ENCODE data around the gene NUSAP1.
"Not testable (repeated sequence)": the region's sequence is repeated elsewhere in the genome, so short reads cannot be mapped to it uniquely, and the experiment has no call there.

NUSAP1 gene

GRCh38 chr15:41332194-41333025, at the start of gene NUSAP1, which contains the start of gene OIP5:
Gene NUSAP1, plus strand, starts transcription at chr15:41332881. Its CDS starts 77 bp downstream, at chr15:41332958.
Gene OIP5, minus strand, starts transcription at chr15:41332591. Its CDS starts 30 bp downstream, at chr15:41332561.
- peak; percentile 99 for DNase-seq (ENCODE audit: low spot score in 2 of 2)
- Histone ChIP-seq H3K36me3 (replicated peaks) (peaks cover 22% of the 10 kb centered on the region), H3K4me3 (peak within 1 kb of the TSS; percentile 90), H3K4me1 (peaks cover 11% of the 10 kb centered on the region), H3K9me3 (no peaks in the 10 kb centered on the region), H3K27me3 (ENCODE audit: low read depth) (no peaks in the 10 kb centered on the region)
- in situ Hi-C loops (cut with MboI; ENCODE audit: low sequenced_read_pairs), result no loop called here

GRCh38 chr15:41282980-41283652, 49.6 kb upstream of the NUSAP1 start:
- peaks cover 15% of the 10 kb centered on the region for H3K4me1 ChIP-seq
- H3K9me3 ChIP-seq; in situ Hi-C loops (cut with MboI; ENCODE audit: low sequenced_read_pairs); H3K27me3 ChIP-seq (ENCODE audit: low read depth): not testable (repeated sequence)
- H3K36me3 ChIP-seq (replicated peaks), result peaks cover 41% of the 10 kb centered on the region
- DNase-seq (ENCODE audit: low spot score in 2 of 2), result peak in 1 of 2 experiments; percentile 18
- peak overlapping the region; percentile 98 for H3K4me3 ChIP-seq

GRCh38 chr15:41283653-41284426, 48.8 kb upstream of the NUSAP1 start:
- DNase-seq (ENCODE audit: low spot score in 2 of 2), result peak; percentile 99
- Histone ChIP-seq H3K27me3 (ENCODE audit: low read depth) (no peaks in the 10 kb centered on the region), H3K36me3 (replicated peaks) (peaks cover 48% of the 10 kb centered on the region), H3K9me3 (no peaks in the 10 kb centered on the region; the same call in 1 of the 2 replicates), H3K4me1 (peaks cover 15% of the 10 kb centered on the region), H3K4me3 (peak overlapping the region; percentile 98)
- in situ Hi-C loops (cut with MboI; ENCODE audit: low sequenced_read_pairs), result no loop called here

- Histone ChIP-seq H3K36me3 (replicated peaks) (peaks cover 53% of the 10 kb centered on the region), H3K4me1 (peaks cover 15% of the 10 kb centered on the region), H3K9me3 (no peaks in the 10 kb centered on the region; the same call in 1 of the 2 replicates), H3K4me3 (peak overlapping the region; percentile 98), H3K27me3 (ENCODE audit: low read depth) (no peaks in the 10 kb centered on the region)
- in situ Hi-C loops (cut with MboI; ENCODE audit: low sequenced_read_pairs), result no loop called here
- peak; percentile 50 to 51 for DNase-seq (ENCODE audit: low spot score in 2 of 2)
These were observed 48.1 kb upstream of the NUSAP1 start for GRCh38 chr15:41284427-41285177.

- H3K36me3 ChIP-seq (replicated peaks), result peaks cover 56% of the 10 kb centered on the region
- DNase-seq (ENCODE audit: low spot score in 2 of 2), result no peak
- H3K4me3 ChIP-seq, result peak overlapping the region; percentile 98
- peaks cover 15% of the 10 kb centered on the region for H3K4me1 ChIP-seq
- H3K27me3 ChIP-seq (ENCODE audit: low read depth), result no peaks in the 10 kb centered on the region
- in situ Hi-C loops (cut with MboI; ENCODE audit: low sequenced_read_pairs), result no loop called here
- no peaks in the 10 kb centered on the region; the same call in 1 of the 2 replicates for H3K9me3 ChIP-seq
These were observed 47.4 kb upstream of the NUSAP1 start for GRCh38 chr15:41285285-41285684.

- peaks cover 60% of the 10 kb centered on the region for H3K36me3 ChIP-seq (replicated peaks)
- no peak overlapping the region for H3K4me3 ChIP-seq
- no peaks in the 10 kb centered on the region for H3K27me3 ChIP-seq (ENCODE audit: low read depth)
- no peaks in the 10 kb centered on the region; the same call in 1 of the 2 replicates for H3K9me3 ChIP-seq
- DNase-seq (ENCODE audit: low spot score in 2 of 2), result no peak
- peaks cover 15% of the 10 kb centered on the region for H3K4me1 ChIP-seq
- in situ Hi-C loops (cut with MboI; ENCODE audit: low sequenced_read_pairs), result no loop called here
These were observed 45.9 kb upstream of the NUSAP1 start for GRCh38 chr15:41286665-41287333.

- peaks cover 67% of the 10 kb centered on the region for H3K36me3 ChIP-seq (replicated peaks)
- in situ Hi-C loops (cut with MboI; ENCODE audit: low sequenced_read_pairs), result no loop called here
These were observed 44.2 kb upstream of the NUSAP1 start for GRCh38 chr15:41288464-41288863.

GRCh38 chr15:41289953-41290352, 42.7 kb upstream of the NUSAP1 start:
- Histone ChIP-seq H3K36me3 (replicated peaks) (peaks cover 70% of the 10 kb centered on the region), H3K4me1 (peaks cover 13% of the 10 kb centered on the region)
- in situ Hi-C loops (cut with MboI; ENCODE audit: low sequenced_read_pairs), result no loop called here

More at GRCh38 chr15:41288464-41288863, 44.2 kb upstream of the NUSAP1 start:
- no peak overlapping the region for H3K4me3 ChIP-seq
- H3K4me1 ChIP-seq, result peaks cover 15% of the 10 kb centered on the region
- no peaks in the 10 kb centered on the region; the same call in 1 of the 2 replicates for H3K9me3 ChIP-seq
- DNase-seq (ENCODE audit: low spot score in 2 of 2), result no peak
- no peaks in the 10 kb centered on the region for H3K27me3 ChIP-seq (ENCODE audit: low read depth)

GRCh38 chr15:41291065-41291631, 41.5 kb upstream of the NUSAP1 start:
- peaks cover 60% of the 10 kb centered on the region for H3K36me3 ChIP-seq (replicated peaks)
- DNase-seq (ENCODE audit: low spot score in 2 of 2), result no peak
- in situ Hi-C loops (cut with MboI; ENCODE audit: low sequenced_read_pairs), result no loop called here
- no peaks in the 10 kb centered on the region for H3K27me3 ChIP-seq (ENCODE audit: low read depth)
- H3K4me3 ChIP-seq, result no peak overlapping the region
- H3K4me1 ChIP-seq, result peaks cover 7% of the 10 kb centered on the region
- no peaks in the 10 kb centered on the region; the same call in 1 of the 2 replicates for H3K9me3 ChIP-seq

More at GRCh38 chr15:41289953-41290352, 42.7 kb upstream of the NUSAP1 start:
- DNase-seq (ENCODE audit: low spot score in 2 of 2), result no peak
- Histone ChIP-seq H3K27me3 (ENCODE audit: low read depth) (no peaks in the 10 kb centered on the region), H3K4me3 (no peak overlapping the region), H3K9me3 (no peaks in the 10 kb centered on the region; the same call in 1 of the 2 replicates)

GRCh38 chr15:41292521-41292920, 40.2 kb upstream of the NUSAP1 start:
- Histone ChIP-seq H3K36me3 (replicated peaks) (peaks cover 60% of the 10 kb centered on the region), H3K4me3 (no peak overlapping the region), H3K27me3 (ENCODE audit: low read depth) (no peaks in the 10 kb centered on the region), H3K9me3 (no peaks in the 10 kb centered on the region), H3K4me1 (peaks cover 7% of the 10 kb centered on the region)
- peak; percentile 46 to 94 for DNase-seq (ENCODE audit: low spot score in 2 of 2)
- in situ Hi-C loops (cut with MboI; ENCODE audit: low sequenced_read_pairs), result no loop called here

- H3K4me3 ChIP-seq; in situ Hi-C loops (cut with MboI; ENCODE audit: low sequenced_read_pairs); H3K9me3 ChIP-seq; H3K27me3 ChIP-seq (ENCODE audit: low read depth); H3K4me1 ChIP-seq; DNase-seq (ENCODE audit: low spot score in 2 of 2): not testable (repeated sequence)
- H3K36me3 ChIP-seq (replicated peaks), result peaks cover 45% of the 10 kb centered on the region
These were observed 31.5 kb upstream of the NUSAP1 start for GRCh38 chr15:41301139-41301538.

GRCh38 chr15:41301587-41301986, 31.1 kb upstream of the NUSAP1 start:
- peaks cover 41% of the 10 kb centered on the region for H3K36me3 ChIP-seq (replicated peaks)
- no peaks in the 10 kb centered on the region for H3K9me3 ChIP-seq
- H3K4me1 ChIP-seq, result no peaks in the 10 kb centered on the region

More at GRCh38 chr15:41301587-41301986, 31.1 kb upstream of the NUSAP1 start:
- in situ Hi-C loops (cut with MboI; ENCODE audit: low sequenced_read_pairs), result no loop called here
- no peaks in the 10 kb centered on the region for H3K27me3 ChIP-seq (ENCODE audit: low read depth)
- no peak overlapping the region for H3K4me3 ChIP-seq
- DNase-seq (ENCODE audit: low spot score in 2 of 2), result no peak
